HEK293 (cell line): ENCODE results near the gene SLX9.

Source experiments
- CTCF ChIA-PET: fragments of 350-600 bp; formaldehyde crosslinking; extraction: SDS; loops from one replicate; lab custom pipeline; 2021; ENCODE audit warnings: antibody characterized with exemption; lab: Yijun Ruan, JAX
- POLR2A ChIA-PET: fragments of 300-600 bp; formaldehyde crosslinking; extraction: SDS; loops from one replicate; lab custom pipeline; 2020; ENCODE audit warnings: antibody characterized with exemption, inconsistent platforms; lab: Yijun Ruan, JAX
- H3K27ac ChIP-seq: fragments of 200-500 bp; sonication (Bioruptor generic); 2 replicates; pipeline ENCODE4 v1.5.1; 2014; ENCODE audit warnings: low read depth, low read length, control low read depth, inconsistent platforms; ENCODE audit errors: extremely low read depth
- H3K36me3 ChIP-seq, 2 experiments: fragments of 200-500 bp in 1 of 2; sonication (Bioruptor generic) in 1 of 2; 1 replicate in 1 of 2; 2 replicates in 1 of 2; pipeline ENCODE4 v1.5.1; 2014 to 2017; ENCODE audit warnings: inconsistent platforms in 2 of 2, low read length in 2 of 2; ENCODE audit not compliant: control insufficient read depth in 2 of 2, insufficient read depth in 1 of 2
- H3K4me1 ChIP-seq: fragments of 200-500 bp; sonication (Bioruptor generic); 2 replicates; pipeline ENCODE4 v1.5.1; 2014; ENCODE audit warnings: mild to moderate bottlenecking, low read length, inconsistent platforms; ENCODE audit not compliant: control insufficient read depth, insufficient read depth
- H3K4me3 ChIP-seq: 2 replicates; pipeline ENCODE4 v1.5.1; 2011; ENCODE audit warnings: low read depth, mild to moderate bottlenecking, control low read depth, low read length, moderate library complexity
- H3K9me3 ChIP-seq: fragments of 200-500 bp; sonication (Bioruptor generic); 2 replicates; pipeline ENCODE4 v1.5.1; 2014; ENCODE audit warnings: low read depth, low read length, inconsistent platforms; ENCODE audit not compliant: control insufficient read depth, insufficient read depth
- EGR2 ChIP-seq: fragments of 450-650 bp; formaldehyde crosslinking; IDR thresholded peaks from 2 replicates; pipeline ENCODE4 v1.5.1; 2016; ENCODE audit warnings: low read depth, missing biosample characterization, missing genetic modification characterization
- IKZF3 ChIP-seq: fragments of 450-650 bp; IDR thresholded peaks from 2 replicates; pipeline ENCODE4 v1.5.0; 2018; ENCODE audit warnings: missing biosample characterization, mild to moderate bottlenecking, missing genetic modification characterization, moderate library complexity
- MEIS1 ChIP-seq: sonication (generic); formaldehyde crosslinking; IDR thresholded peaks from 2 replicates; pipeline ENCODE4 v1.8.1; 2022; ENCODE audit warnings: missing genetic modification reagents, mild to moderate bottlenecking, borderline replicate concordance
- MZF1 ChIP-seq: fragments of 450-650 bp; formaldehyde crosslinking; IDR thresholded peaks from 2 replicates; pipeline ENCODE4 v1.5.1; 2017; ENCODE audit warnings: missing biosample characterization, missing genetic modification characterization, borderline replicate concordance
- TRIM28 ChIP-seq: IDR thresholded peaks from 2 replicates; pipeline ENCODE4 v1.6.1; 2011; ENCODE audit warnings: low read length, control low read depth, borderline replicate concordance
- WT1 ChIP-seq: fragments of 450-650 bp; formaldehyde crosslinking; IDR thresholded peaks from 2 replicates; pipeline ENCODE4 v1.5.1; 2016; ENCODE audit warnings: missing biosample characterization, missing genetic modification characterization
- ZEB2 ChIP-seq: fragments of 450-650 bp; formaldehyde crosslinking; IDR thresholded peaks from 2 replicates; pipeline ENCODE4 v1.5.1; 2016; ENCODE audit warnings: missing biosample characterization, missing genetic modification characterization
- ZNF157 ChIP-seq: fragments of 450-650 bp; formaldehyde crosslinking; IDR thresholded peaks from 2 replicates; pipeline ENCODE4 v1.5.1; 2016; ENCODE audit warnings: missing biosample characterization, missing genetic modification characterization
- ZNF248 ChIP-seq: fragments of 450-650 bp; formaldehyde crosslinking; IDR thresholded peaks from 2 replicates; pipeline ENCODE4 v1.5.1; 2017; ENCODE audit warnings: missing biosample characterization, missing genetic modification characterization
- ZNF433 ChIP-seq: fragments of 450-650 bp; formaldehyde crosslinking; IDR thresholded peaks from 2 replicates; pipeline ENCODE4 v1.5.1; 2016; ENCODE audit warnings: missing biosample characterization, missing genetic modification characterization, low read depth
- ZNF514 ChIP-seq: fragments of 450-650 bp; formaldehyde crosslinking; IDR thresholded peaks from 2 replicates; pipeline ENCODE4 v1.5.1; 2016; ENCODE audit warnings: missing biosample characterization, missing genetic modification characterization
- ZNF521 ChIP-seq: fragments of 450-650 bp; formaldehyde crosslinking; IDR thresholded peaks from 2 replicates; pipeline ENCODE4 v1.5.1; 2017; ENCODE audit warnings: missing biosample characterization, mild to moderate bottlenecking, missing genetic modification characterization
- ZNF555 ChIP-seq: fragments of 450-650 bp; formaldehyde crosslinking; conservative IDR thresholded peaks from 2 replicates; pipeline ENCODE4 v1.5.1; 2017; ENCODE audit warnings: missing biosample characterization, mild to moderate bottlenecking, missing genetic modification characterization, inconsistent platforms
- ZNF626 ChIP-seq: fragments of 450-650 bp; sonication (Bioruptor Pico); formaldehyde crosslinking; IDR thresholded peaks from 2 replicates; pipeline ENCODE4 v1.5.1; 2018; ENCODE audit warnings: missing biosample characterization, missing genetic modification characterization, inconsistent platforms
- ZNF747 ChIP-seq: fragments of 450-650 bp; formaldehyde crosslinking; IDR thresholded peaks from 2 replicates; pipeline ENCODE4 v1.5.1; 2016; ENCODE audit warnings: missing biosample characterization, missing genetic modification characterization
- ZNF777 ChIP-seq: fragments of 450-650 bp; formaldehyde crosslinking; IDR thresholded peaks from 2 replicates; pipeline ENCODE4 v1.5.1; 2017; ENCODE audit warnings: missing biosample characterization, missing genetic modification characterization, borderline replicate concordance
- ZNF791 ChIP-seq: fragments of 450-650 bp; formaldehyde crosslinking; IDR thresholded peaks from 2 replicates; pipeline ENCODE4 v1.5.1; 2016; ENCODE audit warnings: missing biosample characterization, missing genetic modification characterization
- ZNF837 ChIP-seq: fragments of 450-650 bp; formaldehyde crosslinking; IDR thresholded peaks from 2 replicates; pipeline ENCODE4 v1.5.1; 2016; ENCODE audit warnings: missing biosample characterization, missing genetic modification characterization
- ZSCAN16 ChIP-seq: fragments of 450-650 bp; formaldehyde crosslinking; IDR thresholded peaks from 2 replicates; pipeline ENCODE4 v1.5.1; 2016; ENCODE audit warnings: missing biosample characterization, missing genetic modification characterization
- TF ChIP-seq, protein P1 (sequence below): fragments of 450-650 bp; formaldehyde crosslinking; IDR thresholded peaks from 2 replicates; pipeline ENCODE4 v1.5.1; 2016; ENCODE audit warnings: missing biosample characterization, missing genetic modification characterization
- TF ChIP-seq, protein P2 (sequence below): fragments of 450-650 bp; formaldehyde crosslinking; IDR thresholded peaks from 2 replicates; pipeline ENCODE4 v1.5.1; 2016; ENCODE audit warnings: missing biosample characterization, missing genetic modification characterization
- TF ChIP-seq, protein P3 (sequence below): fragments of 450-650 bp; formaldehyde crosslinking; IDR thresholded peaks from 2 replicates; pipeline ENCODE4; 2016; ENCODE audit warnings: missing biosample characterization, missing genetic modification characterization
- TF ChIP-seq, protein P4 (sequence below): fragments of 450-650 bp; formaldehyde crosslinking; IDR thresholded peaks from 2 replicates; pipeline ENCODE4 v1.5.1; 2017; ENCODE audit warnings: missing biosample characterization, missing genetic modification characterization
- TF ChIP-seq, protein P5 (sequence below): fragments of 450-650 bp; formaldehyde crosslinking; IDR thresholded peaks from 2 replicates; pipeline ENCODE4 v1.5.1; 2016; ENCODE audit warnings: missing biosample characterization, missing genetic modification characterization
- TF ChIP-seq, protein P6 (sequence below): fragments of 450-650 bp; formaldehyde crosslinking; IDR thresholded peaks from 2 replicates; pipeline ENCODE4 v1.5.1; 2016; ENCODE audit warnings: missing biosample characterization, missing genetic modification characterization
- TF ChIP-seq, protein P7 (sequence below): fragments of 450-650 bp; formaldehyde crosslinking; IDR thresholded peaks from 2 replicates; pipeline ENCODE4 v1.5.1; 2016; ENCODE audit warnings: missing biosample characterization, missing genetic modification characterization, borderline replicate concordance

SLX9 gene

DNA sequence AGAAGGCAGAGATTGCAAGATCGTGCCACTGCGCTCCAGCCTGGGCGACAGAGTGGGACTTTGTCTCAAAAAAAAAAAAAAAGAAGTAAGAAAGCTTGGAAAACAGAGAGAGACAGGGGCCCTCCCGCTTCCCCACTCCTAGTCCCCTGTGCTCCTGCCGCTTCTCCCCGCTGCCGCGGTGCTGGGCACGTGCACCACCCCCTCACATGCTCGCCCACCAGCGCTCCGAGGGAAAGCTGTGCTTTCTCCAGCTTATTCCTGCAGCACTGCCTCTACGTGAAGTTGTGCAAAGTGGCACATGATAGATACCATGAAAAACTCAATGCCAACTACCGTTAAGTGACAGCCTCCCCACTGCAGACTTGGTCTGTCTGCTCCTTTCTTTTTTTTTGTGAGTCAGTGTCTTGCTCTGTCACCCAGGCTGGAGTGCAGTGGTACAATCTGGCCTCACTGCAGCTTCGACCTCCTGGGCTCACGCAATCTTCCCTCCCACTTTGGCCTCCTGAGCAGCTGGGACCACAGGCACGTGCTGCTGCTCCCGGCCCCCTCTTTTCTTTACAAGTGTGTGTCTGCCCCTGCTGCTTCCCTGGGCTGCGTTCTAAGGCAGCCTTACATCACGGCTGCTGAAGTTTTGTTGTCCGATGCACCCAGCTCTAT is 15.4 kb downstream of the SLX9 start (continued):
- TF ChIP-seq MZF1 (tag by site-specific recombination) (no peak), ZNF837 (no peak), ZNF521 (tag by site-specific recombination) (no peak), IKZF3 (tag by site-specific recombination) (no peak), ZEB2 (tag by site-specific recombination) (no peak), EGR2 (tag by site-specific recombination) (peak; percentile 55), ZNF157 (tag by site-specific recombination) (no peak), ZNF791 (tag by site-specific recombination) (no peak), TRIM28 (no peak), ZNF777 (tag by site-specific recombination) (no peak), ZNF747 (no peak)
- TF ChIP-seq, protein P1, sequence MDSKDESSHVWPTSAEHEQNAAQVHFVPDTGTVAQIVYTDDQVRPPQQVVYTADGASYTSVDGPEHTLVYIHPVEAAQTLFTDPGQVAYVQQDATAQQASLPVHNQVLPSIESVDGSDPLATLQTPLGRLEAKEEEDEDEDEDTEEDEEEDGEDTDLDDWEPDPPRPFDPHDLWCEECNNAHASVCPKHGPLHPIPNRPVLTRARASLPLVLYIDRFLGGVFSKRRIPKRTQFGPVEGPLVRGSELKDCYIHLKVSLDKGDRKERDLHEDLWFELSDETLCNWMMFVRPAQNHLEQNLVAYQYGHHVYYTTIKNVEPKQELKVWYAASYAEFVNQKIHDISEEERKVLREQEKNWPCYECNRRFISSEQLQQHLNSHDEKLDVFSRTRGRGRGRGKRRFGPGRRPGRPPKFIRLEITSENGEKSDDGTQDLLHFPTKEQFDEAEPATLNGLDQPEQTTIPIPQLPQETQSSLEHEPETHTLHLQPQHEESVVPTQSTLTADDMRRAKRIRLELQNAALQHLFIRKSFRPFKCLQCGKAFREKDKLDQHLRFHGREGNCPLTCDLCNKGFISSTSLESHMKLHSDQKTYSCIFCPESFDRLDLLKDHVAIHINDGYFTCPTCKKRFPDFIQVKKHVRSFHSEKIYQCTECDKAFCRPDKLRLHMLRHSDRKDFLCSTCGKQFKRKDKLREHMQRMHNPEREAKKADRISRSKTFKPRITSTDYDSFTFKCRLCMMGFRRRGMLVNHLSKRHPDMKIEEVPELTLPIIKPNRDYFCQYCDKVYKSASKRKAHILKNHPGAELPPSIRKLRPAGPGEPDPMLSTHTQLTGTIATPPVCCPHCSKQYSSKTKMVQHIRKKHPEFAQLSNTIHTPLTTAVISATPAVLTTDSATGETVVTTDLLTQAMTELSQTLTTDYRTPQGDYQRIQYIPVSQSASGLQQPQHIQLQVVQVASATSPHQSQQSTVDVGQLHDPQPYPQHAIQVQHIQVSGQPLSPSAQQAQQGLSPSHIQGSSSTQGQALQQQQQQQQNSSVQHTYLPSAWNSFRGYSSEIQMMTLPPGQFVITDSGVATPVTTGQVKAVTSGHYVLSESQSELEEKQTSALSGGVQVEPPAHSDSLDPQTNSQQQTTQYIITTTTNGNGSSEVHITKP (tag by site-specific recombination) = 0 out of 2 replicates have a peak, but pooled peaks have one; percentile 33
- TF ChIP-seq, protein P2, sequence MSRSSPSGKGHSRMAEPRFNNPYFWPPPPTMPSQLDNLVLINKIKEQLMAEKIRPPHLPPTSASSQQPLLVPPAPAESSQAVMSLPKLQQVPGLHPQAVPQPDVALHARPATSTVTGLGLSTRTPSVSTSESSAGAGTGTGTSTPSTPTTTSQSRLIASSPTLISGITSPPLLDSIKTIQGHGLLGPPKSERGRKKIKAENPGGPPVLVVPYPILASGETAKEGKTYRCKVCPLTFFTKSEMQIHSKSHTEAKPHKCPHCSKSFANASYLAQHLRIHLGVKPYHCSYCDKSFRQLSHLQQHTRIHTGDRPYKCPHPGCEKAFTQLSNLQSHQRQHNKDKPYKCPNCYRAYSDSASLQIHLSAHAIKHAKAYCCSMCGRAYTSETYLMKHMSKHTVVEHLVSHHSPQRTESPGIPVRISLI (tag by site-specific recombination) = no peak
- TF ChIP-seq, protein P3, sequence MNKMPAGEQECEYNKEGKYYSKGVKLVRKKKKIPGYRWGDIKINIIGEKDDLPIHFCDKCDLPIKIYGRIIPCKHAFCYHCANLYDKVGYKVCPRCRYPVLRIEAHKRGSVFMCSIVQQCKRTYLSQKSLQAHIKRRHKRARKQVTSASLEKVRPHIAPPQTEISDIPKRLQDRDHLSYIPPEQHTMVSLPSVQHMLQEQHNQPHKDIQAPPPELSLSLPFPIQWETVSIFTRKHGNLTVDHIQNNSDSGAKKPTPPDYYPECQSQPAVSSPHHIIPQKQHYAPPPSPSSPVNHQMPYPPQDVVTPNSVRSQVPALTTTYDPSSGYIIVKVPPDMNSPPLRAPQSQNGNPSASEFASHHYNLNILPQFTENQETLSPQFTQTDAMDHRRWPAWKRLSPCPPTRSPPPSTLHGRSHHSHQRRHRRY (tag by site-specific recombination) = no peak
- TF ChIP-seq, protein P4, sequence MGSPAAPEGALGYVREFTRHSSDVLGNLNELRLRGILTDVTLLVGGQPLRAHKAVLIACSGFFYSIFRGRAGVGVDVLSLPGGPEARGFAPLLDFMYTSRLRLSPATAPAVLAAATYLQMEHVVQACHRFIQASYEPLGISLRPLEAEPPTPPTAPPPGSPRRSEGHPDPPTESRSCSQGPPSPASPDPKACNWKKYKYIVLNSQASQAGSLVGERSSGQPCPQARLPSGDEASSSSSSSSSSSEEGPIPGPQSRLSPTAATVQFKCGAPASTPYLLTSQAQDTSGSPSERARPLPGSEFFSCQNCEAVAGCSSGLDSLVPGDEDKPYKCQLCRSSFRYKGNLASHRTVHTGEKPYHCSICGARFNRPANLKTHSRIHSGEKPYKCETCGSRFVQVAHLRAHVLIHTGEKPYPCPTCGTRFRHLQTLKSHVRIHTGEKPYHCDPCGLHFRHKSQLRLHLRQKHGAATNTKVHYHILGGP (tag by site-specific recombination) = no peak
- TF ChIP-seq, all 188 proteins: peak for 5

DNA sequence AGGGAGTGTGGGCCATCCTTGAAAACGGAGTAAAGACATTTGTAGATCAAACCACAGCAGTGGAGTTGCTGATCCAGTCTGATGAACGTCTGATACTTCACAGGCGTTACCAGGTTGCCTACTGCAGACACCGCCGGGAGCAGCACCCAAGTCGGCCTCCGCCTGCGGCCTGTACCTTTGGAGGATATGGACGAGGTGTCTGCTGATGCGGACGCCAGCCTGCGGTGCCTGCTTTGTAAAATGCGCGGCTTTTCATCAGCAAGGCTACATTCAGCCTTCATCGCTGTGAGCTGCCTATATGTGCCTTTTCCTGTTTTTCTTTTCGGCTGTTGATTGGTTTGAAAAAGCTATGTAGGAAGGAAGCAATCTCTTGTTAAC is 16.0 kb downstream of the SLX9 start:
- Histone ChIP-seq H3K36me3 (peaks cover 0 to 83% of the 10 kb centered on the region in 2 experiments), H3K4me3 (no peak overlapping the region), H3K27ac (no peak overlapping the region), H3K9me3 (no peaks in the 10 kb centered on the region), H3K4me1 (no peaks in the 10 kb centered on the region)
- ChIA-PET POLR2A (no interaction called here), CTCF (interaction anchor here (0.6 to 2.9 kb wide), 5 partner anchors 21 to 184 kb away, joined by 3 to 24 read pairs (median 4); no protein-coding TSS in a partner anchor)
- TF ChIP-seq ZEB2 (tag by site-specific recombination) (no peak), ZNF433 (tag by site-specific recombination) (no peak), ZNF157 (tag by site-specific recombination) (no peak), ZNF555 (tag by site-specific recombination) (no peak), ZNF626 (tag by site-specific recombination) (no peak), ZNF248 (tag by site-specific recombination) (no peak), ZNF514 (tag by site-specific recombination) (no peak), ZSCAN16 (tag by site-specific recombination) (no peak), MEIS1 (CRISPR knock-in tag) (no peak), WT1 (tag by site-specific recombination) (no peak)
- TF ChIP-seq, protein P5, sequence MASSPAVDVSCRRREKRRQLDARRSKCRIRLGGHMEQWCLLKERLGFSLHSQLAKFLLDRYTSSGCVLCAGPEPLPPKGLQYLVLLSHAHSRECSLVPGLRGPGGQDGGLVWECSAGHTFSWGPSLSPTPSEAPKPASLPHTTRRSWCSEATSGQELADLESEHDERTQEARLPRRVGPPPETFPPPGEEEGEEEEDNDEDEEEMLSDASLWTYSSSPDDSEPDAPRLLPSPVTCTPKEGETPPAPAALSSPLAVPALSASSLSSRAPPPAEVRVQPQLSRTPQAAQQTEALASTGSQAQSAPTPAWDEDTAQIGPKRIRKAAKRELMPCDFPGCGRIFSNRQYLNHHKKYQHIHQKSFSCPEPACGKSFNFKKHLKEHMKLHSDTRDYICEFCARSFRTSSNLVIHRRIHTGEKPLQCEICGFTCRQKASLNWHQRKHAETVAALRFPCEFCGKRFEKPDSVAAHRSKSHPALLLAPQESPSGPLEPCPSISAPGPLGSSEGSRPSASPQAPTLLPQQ = no peak
- TF ChIP-seq, protein P6, sequence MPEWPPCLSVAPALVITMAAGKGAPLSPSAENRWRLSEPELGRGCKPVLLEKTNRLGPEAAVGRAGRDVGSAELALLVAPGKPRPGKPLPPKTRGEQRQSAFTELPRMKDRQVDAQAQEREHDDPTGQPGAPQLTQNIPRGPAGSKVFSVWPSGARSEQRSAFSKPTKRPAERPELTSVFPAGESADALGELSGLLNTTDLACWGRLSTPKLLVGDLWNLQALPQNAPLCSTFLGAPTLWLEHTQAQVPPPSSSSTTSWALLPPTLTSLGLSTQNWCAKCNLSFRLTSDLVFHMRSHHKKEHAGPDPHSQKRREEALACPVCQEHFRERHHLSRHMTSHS = no peak
- TF ChIP-seq, protein P7, sequence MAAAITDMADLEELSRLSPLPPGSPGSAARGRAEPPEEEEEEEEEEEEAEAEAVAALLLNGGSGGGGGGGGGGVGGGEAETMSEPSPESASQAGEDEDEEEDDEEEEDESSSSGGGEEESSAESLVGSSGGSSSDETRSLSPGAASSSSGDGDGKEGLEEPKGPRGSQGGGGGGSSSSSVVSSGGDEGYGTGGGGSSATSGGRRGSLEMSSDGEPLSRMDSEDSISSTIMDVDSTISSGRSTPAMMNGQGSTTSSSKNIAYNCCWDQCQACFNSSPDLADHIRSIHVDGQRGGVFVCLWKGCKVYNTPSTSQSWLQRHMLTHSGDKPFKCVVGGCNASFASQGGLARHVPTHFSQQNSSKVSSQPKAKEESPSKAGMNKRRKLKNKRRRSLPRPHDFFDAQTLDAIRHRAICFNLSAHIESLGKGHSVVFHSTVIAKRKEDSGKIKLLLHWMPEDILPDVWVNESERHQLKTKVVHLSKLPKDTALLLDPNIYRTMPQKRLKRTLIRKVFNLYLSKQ = no peak
